SK-N-SH (cell line): ENCODE measurements around the gene PYCARD. TPM values are rescaled to one million over a fixed set of nuclear protein-coding genes. Genes with fewer than 3 reads are reported as not detected.

Experiments
- CTCF ChIA-PET: fragments of 300-600, 350-600 bp; formaldehyde crosslinking; extraction: SDS; loops from one replicate; lab custom pipeline; 2021; lab: Yijun Ruan, JAX
- POLR2A ChIA-PET: fragments of 350-600 bp; sonication (Branson Sonifier 250); formaldehyde crosslinking; extraction: SDS; loops from one replicate; lab custom pipeline; 2020; ENCODE audit warnings: antibody characterized with exemption, inconsistent platforms; lab: Yijun Ruan, JAX
- DNase-seq: peaks from one replicate; pipeline ENCODE4 v3.0.0; 2012
- H2AFZ ChIP-seq: fragments of 200-600 bp; sonication (generic); 2 replicates; pipeline ENCODE4 v1.8.1; 2016; ENCODE audit warnings: antibody characterized with exemption, mild to moderate bottlenecking, low read depth
- H3F3A ChIP-seq: fragments of 200-600 bp; sonication (generic); replicated peaks from 2 replicates; pipeline ENCODE3; 2016; ENCODE audit warnings: antibody characterized with exemption, mild to moderate bottlenecking; ENCODE audit not compliant: insufficient read depth
- H3K27ac ChIP-seq, 2 experiments: fragments of 200-500 bp in 1 of 2; fragments of 200-600 bp in 1 of 2; sonication (Bioruptor generic) in 1 of 2; sonication (generic), shearing (Covaris generic) in 1 of 2; 2 replicates each; pipeline versions ENCODE4 v1.5.1 to v1.6.1; 2014 to 2016; ENCODE audit warnings: low read depth in 2 of 2, inconsistent platforms in 1 of 2, low read length in 1 of 2, mild to moderate bottlenecking in 1 of 2, mixed read lengths in 1 of 2
- H3K27me3 ChIP-seq: fragments of 200-600 bp; sonication (generic), shearing (Covaris generic); 2 replicates; pipeline ENCODE4 v1.6.1; 2016; ENCODE audit warnings: mixed run types; ENCODE audit not compliant: insufficient read depth
- H3K36me3 ChIP-seq, 2 experiments: fragments of 200-500 bp in 1 of 2; fragments of 200-600 bp in 1 of 2; sonication (Bioruptor generic) in 1 of 2; sonication (generic) in 1 of 2; replicated peaks in 1 of 2; 2 replicates each; pipeline versions ENCODE3 to v1.5.1; 2014 to 2016; ENCODE audit warnings: low read length in 1 of 2, mild to moderate bottlenecking in 1 of 2; ENCODE audit not compliant: insufficient read depth in 2 of 2, control insufficient read depth in 1 of 2
- H3K4me1 ChIP-seq, 2 experiments: fragments of 200-500 bp in 1 of 2; fragments of 200-600 bp in 1 of 2; sonication (Bioruptor generic) in 1 of 2; sonication (generic), shearing (Covaris generic) in 1 of 2; 2 replicates each; pipeline versions ENCODE4 v1.5.1 to v1.6.1; 2014 to 2016; ENCODE audit warnings: low read depth in 1 of 2, low read length in 1 of 2, mixed run types in 1 of 2; ENCODE audit not compliant: insufficient read depth in 2 of 2, control insufficient read depth in 1 of 2
- H3K4me2 ChIP-seq: fragments of 200-600 bp; sonication (generic), shearing (Covaris generic); 2 replicates; pipeline ENCODE4 v1.6.1; 2017; ENCODE audit warnings: mixed run types
- H3K4me3 ChIP-seq, 2 experiments: fragments of 200-500 bp in 1 of 2; fragments of 200-600 bp in 1 of 2; sonication (Bioruptor generic) in 1 of 2; sonication (generic), shearing (Covaris generic) in 1 of 2; 2 replicates each; pipeline versions ENCODE4 v1.5.1 to v1.8.1; 2014 to 2016; ENCODE audit warnings: low read depth in 2 of 2, inconsistent platforms in 1 of 2, low read length in 1 of 2, mild to moderate bottlenecking in 1 of 2, mixed read lengths in 1 of 2, moderate library complexity in 1 of 2
- H3K79me2 ChIP-seq: fragments of 200-600 bp; sonication (generic); 2 replicates; pipeline ENCODE4 v1.8.1; 2017; ENCODE audit warnings: mild to moderate bottlenecking; ENCODE audit not compliant: insufficient read depth
- H3K9ac ChIP-seq: fragments of 200-600 bp; sonication (generic); 2 replicates; pipeline ENCODE4 v1.6.1; 2017; ENCODE audit warnings: mixed run types
- H3K9me2 ChIP-seq: fragments of 200-600 bp; sonication (generic); 2 replicates; pipeline ENCODE4 v1.6.1; 2017; ENCODE audit warnings: mixed run types
- H3K9me3 ChIP-seq: fragments of 200-600 bp; sonication (generic); 2 replicates; pipeline ENCODE4 v1.6.1; 2017; ENCODE audit warnings: mixed run types, mild to moderate bottlenecking, moderate library complexity
- H4K20me1 ChIP-seq: fragments of 200-600 bp; sonication (generic); 2 replicates; pipeline ENCODE4 v1.6.1; 2017; ENCODE audit warnings: mild to moderate bottlenecking, mixed run types; ENCODE audit not compliant: insufficient read depth
- EP300 ChIP-seq, 2 experiments: IDR thresholded peaks; 2 replicates each; pipeline versions ENCODE4 v1.4.0 to v1.6.1; 2012; ENCODE audit warnings: borderline replicate concordance in 1 of 2, low read depth in 1 of 2, low read length in 1 of 2
- EZH2phosphoT487 ChIP-seq: fragments of 200-600 bp; sonication (generic); IDR thresholded peaks from 2 replicates; pipeline ENCODE4 v1.6.1; 2017; ENCODE audit warnings: low read depth, mixed run types, mild to moderate bottlenecking, antibody characterized with exemption, moderate library complexity, borderline replicate concordance
- NFIC ChIP-seq: IDR thresholded peaks from 2 replicates; pipeline ENCODE4 v1.4.0; 2012; ENCODE audit warnings: borderline replicate concordance
- PBX3 ChIP-seq: IDR thresholded peaks from 2 replicates; pipeline ENCODE4; 2012
- POLR2AphosphoS5 ChIP-seq: IDR thresholded peaks from 2 replicates; pipeline ENCODE4 v1.6.1; 2012; ENCODE audit warnings: low read depth, low read length
- RAD21 ChIP-seq: IDR thresholded peaks from 2 replicates; pipeline ENCODE4 v1.6.1; 2012; ENCODE audit warnings: mild to moderate bottlenecking, low read length
- REST ChIP-seq: IDR thresholded peaks from 2 replicates; pipeline ENCODE4 v1.6.1; 2012; ENCODE audit warnings: mild to moderate bottlenecking, low read depth, low read length, moderate library complexity
- SMC3 ChIP-seq: IDR thresholded peaks from 2 replicates; pipeline ENCODE4 v1.6.1; 2012; ENCODE audit warnings: low read depth, low read length, improper control_type of control experiment
- TEAD4 ChIP-seq: IDR thresholded peaks from 2 replicates; pipeline ENCODE4 v1.4.0; 2012; ENCODE audit warnings: mild to moderate bottlenecking, borderline replicate concordance; ENCODE audit not compliant: insufficient read depth
- WGBS: methylation state at CpG from one replicate; pipeline ENCODE4 v1.1.6; 2017; ENCODE audit warnings: low lambda C conversion rate; 5-methylcytosine and 5-hydroxymethylcytosine counted together
- polyA plus RNA-seq, 3 experiments: library from polyadenylated mRNA; depleted of rRNA; stranded (reverse); fragments of >200 nt; gene quantifications; 2 replicates each; pipeline ENCODE4 v1.2.3, GENCODE V29; 2012

PYCARD gene
- polyA plus RNA-seq, 1 of the 3 experiments (the other 2 are of a cell fraction), result 0.28 TPM

GRCh38 chr16:31206776-31207175 is 4.2 kb upstream of the PYCARD start:
- Histone ChIP-seq H3K4me2 (no peak overlapping the region), H3K36me3 (no peaks in the 10 kb centered on the region), H2AFZ (no peak overlapping the region), H3K4me3 (no peak overlapping the region), H3K27ac (no peak overlapping the region), H3K4me1 (no peaks in the 10 kb centered on the region), H3K9ac (no peak overlapping the region), H3F3A (peaks cover 4% of the 10 kb centered on the region), H3K27me3 (peaks cover 42% of the 10 kb centered on the region), H3K9me2 (no peaks in the 10 kb centered on the region), H3K79me2 (no peaks in the 10 kb centered on the region), H3K9me3 (no peaks in the 10 kb centered on the region), H4K20me1 (no peaks in the 10 kb centered on the region)
- WGBS, result 20% methylated on average over 6 of the region's 6 CpGs
- ChIA-PET POLR2A (interaction anchor here (1.4 kb wide), 1 partner anchor 27 kb away, joined by 5 read pairs; the partner anchor contains the start of gene FUS), CTCF (interaction anchor here (1.2 to 1.3 kb wide), 2 partner anchors 24 to 64 kb away, joined by 3 read pairs; no protein-coding TSS in a partner anchor)
- TF ChIP-seq POLR2AphosphoS5, result no peak
- DNase-seq, result no peak

GRCh38 chr16:31204871-31205666 is 2.5 kb upstream of the PYCARD start:
- H3K4me3 ChIP-seq, result no peak overlapping the region
- TF ChIP-seq REST, result no peak
- TF ChIP-seq NFIC, result no peak
- no peak for TF ChIP-seq RAD21
- no peak for TF ChIP-seq TEAD4
- TF ChIP-seq PBX3, result no peak
- TF ChIP-seq SMC3, result no peak
- TF ChIP-seq EZH2phosphoT487, result no peak
- TF ChIP-seq EP300 (IDR thresholded peaks at IDR 0.05; ENCODE audit: borderline replicate concordance in 1 of 2, low read depth in 1 of 2, low read length in 1 of 2), result no peak
- no peaks in the 10 kb centered on the region for H3K9me2 ChIP-seq
- H3K27me3 ChIP-seq, result peaks cover 34% of the 10 kb centered on the region
- peaks cover 6% of the 10 kb centered on the region for H4K20me1 ChIP-seq
- no peak overlapping the region for H3K27ac ChIP-seq
- no peaks in the 10 kb centered on the region for H3K36me3 ChIP-seq
- CTCF ChIA-PET, result interaction anchor here (1.7 kb wide), 1 partner anchor 8 kb away, joined by 3 read pairs; the partner anchor contains the start of gene TRIM72
- no peak for DNase-seq
- POLR2A ChIA-PET, result no interaction called here
- peaks cover 14% of the 10 kb centered on the region for H3F3A ChIP-seq
- H3K4me1 ChIP-seq, result no peaks in the 10 kb centered on the region
- WGBS, result 85% methylated on average over 9 of the region's 9 CpGs
- H3K9ac ChIP-seq, result no peak overlapping the region
- no peaks in the 10 kb centered on the region for H3K9me3 ChIP-seq
- no peak overlapping the region for H2AFZ ChIP-seq
- no peaks in the 10 kb centered on the region for H3K79me2 ChIP-seq
- no peak overlapping the region for H3K4me2 ChIP-seq
